Choroid plexus epithelial cell (primary cell): ENCODE data around the gene INCENP.
A peak's percentile ranks its signal among the peaks of the same experiment; 100 is the strongest.

Experiments used
- DNase-seq: peaks from one replicate; pipeline ENCODE4 v3.0.0-alpha.2; 2010; ENCODE audit warnings: low read depth
- H3K4me3 ChIP-seq: 2 replicates; pipeline ENCODE4 v1.5.1; 2011; ENCODE audit warnings: low read depth, mild to moderate bottlenecking, control low read depth, low read length, moderate library complexity
- TF ChIP-seq, protein P1 (sequence below): conservative IDR thresholded peaks from 2 replicates; pipeline ENCODE4 v1.5.1; 2011; ENCODE audit warnings: low read depth, mild to moderate bottlenecking, control low read depth, inconsistent platforms, low read length, moderate library complexity

The INCENP gene

DNA sequence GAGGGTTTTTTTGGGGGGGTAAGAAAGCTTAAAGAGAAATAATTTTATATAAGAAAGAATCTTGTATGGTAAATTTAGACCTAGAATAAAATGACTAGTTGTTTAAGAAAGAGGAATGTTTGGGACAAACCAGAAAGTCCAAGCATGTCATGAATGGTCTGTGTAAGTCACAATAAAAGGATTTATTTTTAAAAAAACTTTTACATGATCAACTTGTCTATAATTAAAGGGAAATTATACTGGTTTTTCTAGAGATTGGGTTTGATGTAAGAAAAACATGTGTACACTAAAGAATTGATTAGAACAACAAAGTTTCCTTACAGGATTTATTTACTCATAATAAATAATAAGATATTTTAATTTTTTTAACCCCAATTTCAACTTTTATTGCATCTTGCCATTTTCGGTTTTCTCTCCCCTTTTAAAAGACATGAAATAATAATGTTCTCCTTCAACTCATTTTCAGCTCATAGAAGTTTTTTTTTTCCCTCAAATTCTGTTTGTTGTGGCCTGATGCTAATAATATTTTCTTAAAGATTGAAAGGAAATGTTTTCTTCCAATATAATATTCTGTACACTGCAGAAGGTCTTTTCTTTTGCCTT is 35.4 kb upstream of the INCENP start:
- DNase-seq = no peak
- H3K4me3 ChIP-seq = no peak overlapping the region
- TF ChIP-seq, protein P1, sequence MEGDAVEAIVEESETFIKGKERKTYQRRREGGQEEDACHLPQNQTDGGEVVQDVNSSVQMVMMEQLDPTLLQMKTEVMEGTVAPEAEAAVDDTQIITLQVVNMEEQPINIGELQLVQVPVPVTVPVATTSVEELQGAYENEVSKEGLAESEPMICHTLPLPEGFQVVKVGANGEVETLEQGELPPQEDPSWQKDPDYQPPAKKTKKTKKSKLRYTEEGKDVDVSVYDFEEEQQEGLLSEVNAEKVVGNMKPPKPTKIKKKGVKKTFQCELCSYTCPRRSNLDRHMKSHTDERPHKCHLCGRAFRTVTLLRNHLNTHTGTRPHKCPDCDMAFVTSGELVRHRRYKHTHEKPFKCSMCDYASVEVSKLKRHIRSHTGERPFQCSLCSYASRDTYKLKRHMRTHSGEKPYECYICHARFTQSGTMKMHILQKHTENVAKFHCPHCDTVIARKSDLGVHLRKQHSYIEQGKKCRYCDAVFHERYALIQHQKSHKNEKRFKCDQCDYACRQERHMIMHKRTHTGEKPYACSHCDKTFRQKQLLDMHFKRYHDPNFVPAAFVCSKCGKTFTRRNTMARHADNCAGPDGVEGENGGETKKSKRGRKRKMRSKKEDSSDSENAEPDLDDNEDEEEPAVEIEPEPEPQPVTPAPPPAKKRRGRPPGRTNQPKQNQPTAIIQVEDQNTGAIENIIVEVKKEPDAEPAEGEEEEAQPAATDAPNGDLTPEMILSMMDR = no peak

DNA sequence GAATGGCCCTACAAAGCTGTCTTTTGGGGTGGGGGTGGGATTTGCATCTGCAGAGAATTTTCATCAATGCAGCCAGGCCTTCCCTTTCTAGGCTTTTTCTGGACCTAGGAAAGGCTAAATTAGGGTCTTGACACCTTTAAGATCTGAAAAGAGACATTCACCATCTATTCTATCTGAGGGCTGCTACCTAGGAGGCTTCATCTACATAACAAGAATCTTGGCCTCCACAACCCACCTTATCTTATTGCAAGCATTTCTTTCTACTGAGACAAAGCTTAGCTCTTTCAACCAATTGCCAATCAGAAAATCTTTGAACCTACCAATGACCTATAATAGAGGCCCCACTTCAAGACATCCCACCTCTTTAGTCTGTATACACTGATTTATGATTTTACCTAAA is 20.7 kb upstream of the INCENP start:
- TF ChIP-seq, protein P1 = no peak

DNA sequence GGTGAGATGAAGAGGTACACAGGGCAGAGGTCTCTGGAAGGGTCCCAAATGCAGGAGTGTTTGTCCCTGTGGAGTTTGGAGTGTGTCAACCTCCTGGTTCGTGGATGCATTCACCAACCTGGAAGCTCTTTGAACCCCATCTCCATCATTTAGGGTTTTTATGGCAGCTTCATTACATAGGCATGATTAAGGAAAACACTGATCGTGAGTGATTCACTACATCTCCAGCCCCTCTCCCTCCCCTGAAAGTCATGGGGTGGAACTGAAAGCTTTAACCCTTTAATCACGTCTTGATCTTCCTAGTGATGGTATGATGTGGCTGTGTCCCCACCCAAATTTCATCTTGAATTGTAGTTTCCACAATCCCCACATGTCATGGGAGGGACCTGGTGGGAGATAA is 19.8 kb upstream of the INCENP start:
- TF ChIP-seq, protein P1 = no peak
- DNase-seq = no peak

More for the DNA sequence above, 20.7 kb upstream of the INCENP start:
- H3K4me3 ChIP-seq = no peak overlapping the region
- no peak for DNase-seq

DNA sequence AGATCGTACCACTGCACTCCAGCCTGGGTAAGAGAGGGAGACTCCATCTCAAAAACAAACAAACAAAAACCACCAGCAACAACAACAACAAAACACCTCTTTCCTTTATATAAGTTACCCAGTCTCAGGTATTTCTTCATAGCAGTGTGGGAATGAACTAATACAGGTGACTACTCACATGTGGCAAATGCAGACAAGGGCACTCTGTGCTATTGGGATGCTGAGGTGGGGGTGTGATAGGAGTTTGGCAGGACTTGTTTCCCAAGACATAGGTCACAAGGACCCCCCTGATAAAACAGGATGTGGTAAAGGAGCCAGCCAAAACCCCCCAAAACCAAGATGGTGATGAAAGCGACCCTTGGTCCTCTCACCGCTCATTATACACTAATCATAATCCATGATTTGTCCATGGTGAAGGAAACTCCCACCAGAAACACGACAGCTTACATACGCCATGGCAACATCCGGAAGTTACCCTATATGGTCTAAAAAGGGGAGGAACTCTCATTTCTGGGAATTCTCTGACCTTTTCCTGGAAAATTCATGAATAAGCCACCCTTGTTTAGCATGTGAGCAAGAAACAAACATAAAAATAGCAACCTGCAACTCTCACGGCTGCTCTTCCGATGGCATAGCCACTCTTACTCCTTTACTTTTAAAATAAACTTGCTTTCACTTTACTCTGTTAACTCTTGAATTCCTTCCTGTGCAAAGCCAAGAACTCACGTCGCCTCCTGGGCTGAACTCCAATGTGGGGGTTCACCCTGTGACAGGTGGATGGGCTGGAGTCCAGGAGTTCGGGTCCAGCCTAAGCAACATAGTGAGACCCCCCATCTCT is 18.8 kb upstream of the INCENP start:
- H3K4me3 ChIP-seq = peak overlapping the region; percentile 32
- DNase-seq = peak; percentile 71

More for the DNA sequence above, 19.8 kb upstream of the INCENP start:
- H3K4me3 ChIP-seq = no peak overlapping the region

DNA sequence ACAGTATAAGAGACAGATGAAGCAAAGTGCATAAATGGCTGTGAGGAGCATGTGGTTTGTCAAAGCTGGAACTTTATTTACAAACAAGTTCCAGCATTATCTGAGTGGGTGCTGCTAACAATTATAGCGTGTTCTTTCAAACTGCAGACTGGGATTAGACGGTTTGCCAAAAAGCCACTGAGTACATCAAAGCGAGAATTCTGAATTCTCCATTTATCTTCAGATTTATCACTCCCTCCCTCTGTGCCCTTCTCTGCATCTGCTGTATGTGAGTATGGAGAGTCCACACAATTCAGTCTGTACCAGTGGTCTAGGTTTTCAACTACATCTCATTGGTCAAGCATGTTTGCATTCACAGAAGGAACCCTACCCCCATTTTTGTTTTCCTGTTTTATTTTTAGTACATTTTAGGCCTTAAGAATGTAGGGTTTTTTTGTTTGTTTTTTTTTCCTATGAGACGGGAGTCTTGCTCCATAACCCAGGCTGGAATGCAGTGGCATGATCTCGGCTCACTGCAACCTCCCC is 18.1 kb upstream of the INCENP start:
- TF ChIP-seq, protein P1 = no peak
- peak overlapping the region; percentile 32 for H3K4me3 ChIP-seq
- DNase-seq = peak; percentile 74

More for the DNA sequence above, 18.8 kb upstream of the INCENP start:
- TF ChIP-seq, protein P1 = no peak

DNA sequence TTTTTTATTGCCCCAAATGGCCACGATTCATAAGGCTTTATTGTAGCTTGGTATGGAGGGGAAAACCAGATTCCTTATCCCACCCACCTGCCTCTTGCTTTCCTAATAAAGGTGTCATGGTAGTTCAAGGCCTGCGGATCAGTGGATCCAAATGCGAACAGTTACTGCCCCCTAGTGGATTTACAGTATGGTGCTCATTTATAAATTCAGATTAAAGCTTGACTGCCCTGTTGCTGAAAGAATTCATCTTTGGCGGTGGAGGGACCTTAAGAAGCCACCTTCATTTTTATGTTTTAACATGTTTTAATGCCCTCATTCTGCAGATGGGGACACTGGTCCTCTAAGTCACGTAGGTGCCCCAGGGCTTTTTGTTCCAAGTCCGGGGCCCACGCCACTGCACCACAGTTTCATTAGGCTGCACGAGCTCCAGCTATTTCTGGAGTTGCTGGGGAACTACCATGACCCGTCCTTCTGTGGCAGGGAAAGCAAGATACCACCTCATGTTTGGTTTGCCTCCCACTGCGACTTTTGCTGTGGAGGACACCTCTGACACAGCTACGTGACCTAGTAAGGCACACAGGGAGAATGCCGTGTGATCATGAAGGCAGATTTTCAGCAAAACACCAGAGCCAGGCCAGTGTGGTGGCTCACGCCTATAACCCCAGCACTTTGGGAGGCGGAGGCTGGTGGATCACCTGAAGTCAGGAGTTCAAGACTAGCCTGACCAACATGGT is 15.6 kb upstream of the INCENP start:
- H3K4me3 ChIP-seq = no peak overlapping the region
- TF ChIP-seq, protein P1 = peak; percentile 83
- DNase-seq = peak; percentile 86
